Neuron (in vitro differentiated cells): ENCODE measurements around the gene MTCL3.

ENCODE experiments used
- H2AFZ ChIP-seq: one replicate; pipeline ENCODE4 v1.6.1; 2013; ENCODE audit warnings: low read depth, mild to moderate bottlenecking, inconsistent platforms, low read length, moderate library complexity
- H3K27me3 ChIP-seq: one replicate; pipeline ENCODE4 v1.6.1; 2013; ENCODE audit warnings: low read length; ENCODE audit not compliant: insufficient read depth
- H3K36me3 ChIP-seq: one replicate; pipeline ENCODE4 v1.6.1; 2013; ENCODE audit warnings: low read length; ENCODE audit not compliant: insufficient read depth
- H3K4me1 ChIP-seq: one replicate; pipeline ENCODE4 v1.6.1; 2013; ENCODE audit warnings: low read length; ENCODE audit not compliant: insufficient read depth
- H3K4me3 ChIP-seq: 2 replicates; pipeline ENCODE4 v1.5.1; 2013; ENCODE audit warnings: mild to moderate bottlenecking, low read length, moderate library complexity
- H3K9me3 ChIP-seq: one replicate; pipeline ENCODE4 v1.6.1; 2013; ENCODE audit warnings: low read length

Gene MTCL3

GRCh38 chr6:127506894-127507293, 12.2 kb downstream of the MTCL3 start:
- Histone ChIP-seq H3K27me3 (no peaks in the 10 kb centered on the region), H3K9me3 (peaks cover 16% of the 10 kb centered on the region), H2AFZ (no peak overlapping the region), H3K36me3 (peaks cover 89% of the 10 kb centered on the region), H3K4me3 (no peak overlapping the region), H3K4me1 (no peaks in the 10 kb centered on the region)

GRCh38 chr6:127503022-127503421, 16.1 kb downstream of the MTCL3 start:
- no peak overlapping the region for H3K4me3 ChIP-seq
- peaks cover 72% of the 10 kb centered on the region for H3K36me3 ChIP-seq
- no peaks in the 10 kb centered on the region for H3K9me3 ChIP-seq
- no peak overlapping the region for H2AFZ ChIP-seq
- H3K27me3 ChIP-seq, result no peaks in the 10 kb centered on the region
- no peaks in the 10 kb centered on the region for H3K4me1 ChIP-seq

GRCh38 chr6:127497410-127497809, 21.7 kb downstream of the MTCL3 start:
- Histone ChIP-seq H3K4me1 (no peaks in the 10 kb centered on the region), H3K27me3 (no peaks in the 10 kb centered on the region), H3K9me3 (no peaks in the 10 kb centered on the region), H3K4me3 (no peak overlapping the region), H3K36me3 (peaks cover 69% of the 10 kb centered on the region), H2AFZ (no peak overlapping the region)

- H3K4me3 ChIP-seq, result no peak overlapping the region
- H2AFZ ChIP-seq, result no peak overlapping the region
- peaks cover 3% of the 10 kb centered on the region for H3K9me3 ChIP-seq
- H3K4me1 ChIP-seq, result no peaks in the 10 kb centered on the region
- H3K36me3 ChIP-seq, result peaks cover 75% of the 10 kb centered on the region
- H3K27me3 ChIP-seq, result no peaks in the 10 kb centered on the region
Measured at GRCh38 chr6:127496471-127496870, 22.7 kb downstream of the MTCL3 start.

GRCh38 chr6:127494240-127494767, 24.8 kb downstream of the MTCL3 start:
- Histone ChIP-seq H3K4me3 (no peak overlapping the region), H3K9me3 (peaks cover 22% of the 10 kb centered on the region), H3K36me3 (peaks cover 85% of the 10 kb centered on the region)

GRCh38 chr6:127489248-127489647, 29.9 kb downstream of the MTCL3 start:
- Histone ChIP-seq H2AFZ (no peak overlapping the region), H3K36me3 (peaks cover 83% of the 10 kb centered on the region), H3K4me3 (no peak overlapping the region), H3K9me3 (peaks cover 22% of the 10 kb centered on the region), H3K4me1 (peaks cover 36% of the 10 kb centered on the region), H3K27me3 (no peaks in the 10 kb centered on the region)

More at GRCh38 chr6:127494240-127494767, 24.8 kb downstream of the MTCL3 start:
- H3K4me1 ChIP-seq, result no peaks in the 10 kb centered on the region
- no peaks in the 10 kb centered on the region for H3K27me3 ChIP-seq
- no peak overlapping the region for H2AFZ ChIP-seq

- Histone ChIP-seq H3K9me3 (peaks cover 20% of the 10 kb centered on the region), H3K27me3 (no peaks in the 10 kb centered on the region), H3K36me3 (peaks cover 77% of the 10 kb centered on the region), H2AFZ (no peak overlapping the region), H3K4me1 (peaks cover 58% of the 10 kb centered on the region), H3K4me3 (no peak overlapping the region)
Measured at GRCh38 chr6:127486934-127487333, 32.2 kb downstream of the MTCL3 start.

GRCh38 chr6:127484212-127484863, 34.8 kb downstream of the MTCL3 start:
- Histone ChIP-seq H3K36me3 (peaks cover 77% of the 10 kb centered on the region), H3K4me3 (no peak overlapping the region)

GRCh38 chr6:127483399-127484055, 35.6 kb downstream of the MTCL3 start:
- Histone ChIP-seq H3K4me1 (peaks cover 71% of the 10 kb centered on the region), H3K27me3 (no peaks in the 10 kb centered on the region), H3K36me3 (peaks cover 76% of the 10 kb centered on the region), H2AFZ (no peak overlapping the region), H3K4me3 (no peak overlapping the region), H3K9me3 (peaks cover under 1% of the 10 kb centered on the region)

More at GRCh38 chr6:127484212-127484863, 34.8 kb downstream of the MTCL3 start:
- Histone ChIP-seq H3K4me1 (peaks cover 71% of the 10 kb centered on the region), H3K9me3 (no peaks in the 10 kb centered on the region), H2AFZ (no peak overlapping the region), H3K27me3 (no peaks in the 10 kb centered on the region)

- Histone ChIP-seq H3K27me3 (no peaks in the 10 kb centered on the region), H3K9me3 (peaks cover 2% of the 10 kb centered on the region), H3K4me3 (no peak overlapping the region), H2AFZ (no peak overlapping the region), H3K4me1 (peaks cover 61% of the 10 kb centered on the region), H3K36me3 (peaks cover 78% of the 10 kb centered on the region)
Measured at GRCh38 chr6:127482325-127482724, 36.8 kb downstream of the MTCL3 start.

GRCh38 chr6:127481628-127482027, 37.5 kb downstream of the MTCL3 start:
- peaks cover 2% of the 10 kb centered on the region for H3K9me3 ChIP-seq
- H3K27me3 ChIP-seq, result no peaks in the 10 kb centered on the region
- no peak overlapping the region for H3K4me3 ChIP-seq
- H3K4me1 ChIP-seq, result peaks cover 54% of the 10 kb centered on the region
- H3K36me3 ChIP-seq, result peaks cover 78% of the 10 kb centered on the region
- H2AFZ ChIP-seq, result no peak overlapping the region

GRCh38 chr6:127481111-127481510, 38.0 kb downstream of the MTCL3 start:
- no peak overlapping the region for H3K4me3 ChIP-seq
- no peaks in the 10 kb centered on the region for H3K27me3 ChIP-seq
- peaks cover 4% of the 10 kb centered on the region for H3K9me3 ChIP-seq
- H3K36me3 ChIP-seq, result peaks cover 83% of the 10 kb centered on the region
- H3K4me1 ChIP-seq, result peaks cover 49% of the 10 kb centered on the region
- no peak overlapping the region for H2AFZ ChIP-seq

GRCh38 chr6:127477658-127478057, 41.5 kb downstream of the MTCL3 start:
- Histone ChIP-seq H3K4me3 (no peak overlapping the region), H3K9me3 (peaks cover 15% of the 10 kb centered on the region), H3K36me3 (peaks cover 95% of the 10 kb centered on the region), H3K4me1 (peaks cover 20% of the 10 kb centered on the region), H3K27me3 (no peaks in the 10 kb centered on the region), H2AFZ (no peak overlapping the region)
